ENCODE results near the gene HSD17B8.

HSD17B8 gene

GRCh38 chr6:33174784-33175183, 29.7 kb upstream of the HSD17B8 start:
- Histone ChIP-seq H3K4me3 (ENCODE audit: low read length) (no peak overlapping the region), H3K27ac (ENCODE audit: low read depth, low read length) (no peak overlapping the region), H3K4me1 (ENCODE audit: control insufficient read depth, insufficient read depth, low read length) (no peaks in the 10 kb centered on the region), H3K9ac (ENCODE audit: low read length) (no peak overlapping the region), H3K36me3 (ENCODE audit: control insufficient read depth, insufficient read depth, low read length) (no peaks in the 10 kb centered on the region), H3K27me3 (ENCODE audit: control insufficient read depth, insufficient read depth, low read length) (no peaks in the 10 kb centered on the region)

GRCh38 chr6:33175436-33176069, 28.9 kb upstream of the HSD17B8 start:
- Histone ChIP-seq H3K4me3 (ENCODE audit: low read length) (no peak overlapping the region), H3K4me1 (ENCODE audit: control insufficient read depth, insufficient read depth, low read length) (no peaks in the 10 kb centered on the region), H3K36me3 (ENCODE audit: control insufficient read depth, insufficient read depth, low read length) (no peaks in the 10 kb centered on the region), H3K27ac (ENCODE audit: low read depth, low read length) (no peak overlapping the region), H3K9ac (ENCODE audit: low read length) (no peak overlapping the region), H3K27me3 (ENCODE audit: control insufficient read depth, insufficient read depth, low read length) (no peaks in the 10 kb centered on the region)

DNA sequence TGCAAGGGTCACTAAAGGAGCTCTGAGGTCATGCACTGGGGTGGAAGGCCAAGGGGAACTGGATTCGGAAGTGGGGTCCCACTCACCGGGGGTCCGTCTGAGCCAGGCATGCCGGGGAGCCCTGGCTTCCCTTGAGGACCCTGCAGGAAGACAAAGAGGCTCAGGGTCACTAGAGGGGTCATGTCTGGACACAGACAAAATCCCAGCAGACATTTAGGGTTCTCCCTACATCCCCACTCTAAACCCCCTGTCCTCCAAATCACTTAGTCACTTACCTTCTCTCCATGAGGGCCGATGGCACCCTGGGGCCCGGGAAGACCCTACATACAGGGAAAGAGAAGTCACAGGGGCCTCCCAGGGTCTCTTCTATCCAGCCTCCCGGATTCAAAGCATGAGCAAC, 27.5 kb upstream of the HSD17B8 start:
- no peak overlapping the region for H3K4me3 ChIP-seq (ENCODE audit: low read length)
- H3K9ac ChIP-seq (ENCODE audit: low read length): no peak overlapping the region

DNA sequence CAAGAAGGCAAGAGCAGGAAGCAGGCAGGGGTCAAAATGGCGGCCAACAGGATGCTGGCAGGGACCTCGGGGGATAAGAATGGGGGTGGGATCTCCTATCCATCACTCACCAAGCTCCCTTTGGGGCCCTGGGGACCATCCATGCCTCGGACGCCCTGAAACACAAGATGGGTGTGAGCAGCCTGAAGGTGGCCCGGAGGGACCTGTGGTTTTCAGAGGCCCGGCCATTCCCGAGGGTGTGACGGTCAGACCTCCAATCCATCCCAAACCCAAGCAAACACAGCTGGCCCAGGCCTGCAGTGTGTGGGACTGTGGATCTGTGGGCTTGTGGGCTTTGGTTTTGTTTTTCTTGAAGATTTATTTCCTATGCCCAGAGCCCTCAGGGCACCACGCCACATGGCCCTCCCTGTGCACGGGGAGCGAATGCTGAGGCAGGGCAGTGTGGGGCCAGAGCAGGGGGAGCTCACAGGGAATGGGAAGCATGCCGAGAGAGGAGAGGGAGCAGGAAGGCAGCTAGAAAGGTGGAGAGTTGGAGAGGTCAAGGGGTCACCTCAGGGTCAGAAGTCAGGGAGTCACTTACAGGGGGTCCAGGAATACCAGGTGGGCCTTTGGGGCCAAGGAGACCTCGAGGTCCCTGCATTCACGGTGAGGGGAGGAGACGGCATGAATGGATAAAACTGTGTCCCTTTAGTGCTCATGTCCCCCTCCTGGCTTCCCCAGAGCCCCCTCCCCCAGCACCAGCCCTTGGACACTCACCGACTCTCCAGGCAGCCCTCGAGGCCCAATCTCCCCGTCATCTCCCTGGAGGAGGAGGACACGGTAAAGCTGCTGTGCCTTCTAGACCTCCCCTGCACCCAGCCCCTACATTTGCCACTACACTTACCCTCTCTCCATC, 26.7 kb upstream of the HSD17B8 start:
- Histone ChIP-seq H3K9ac (ENCODE audit: low read length) (no peak overlapping the region), H3K27ac (ENCODE audit: low read depth, low read length) (no peak overlapping the region), H3K27me3 (ENCODE audit: control insufficient read depth, insufficient read depth, low read length) (no peaks in the 10 kb centered on the region), H3K4me3 (ENCODE audit: low read length) (no peak overlapping the region), H3K36me3 (ENCODE audit: control insufficient read depth, insufficient read depth, low read length) (no peaks in the 10 kb centered on the region), H3K4me1 (ENCODE audit: control insufficient read depth, insufficient read depth, low read length) (no peaks in the 10 kb centered on the region)

More for the DNA sequence above, 27.5 kb upstream of the HSD17B8 start:
- Histone ChIP-seq H3K4me1 (ENCODE audit: control insufficient read depth, insufficient read depth, low read length) (no peaks in the 10 kb centered on the region), H3K36me3 (ENCODE audit: control insufficient read depth, insufficient read depth, low read length) (no peaks in the 10 kb centered on the region), H3K27ac (ENCODE audit: low read depth, low read length) (no peak overlapping the region), H3K27me3 (ENCODE audit: control insufficient read depth, insufficient read depth, low read length) (no peaks in the 10 kb centered on the region)

DNA sequence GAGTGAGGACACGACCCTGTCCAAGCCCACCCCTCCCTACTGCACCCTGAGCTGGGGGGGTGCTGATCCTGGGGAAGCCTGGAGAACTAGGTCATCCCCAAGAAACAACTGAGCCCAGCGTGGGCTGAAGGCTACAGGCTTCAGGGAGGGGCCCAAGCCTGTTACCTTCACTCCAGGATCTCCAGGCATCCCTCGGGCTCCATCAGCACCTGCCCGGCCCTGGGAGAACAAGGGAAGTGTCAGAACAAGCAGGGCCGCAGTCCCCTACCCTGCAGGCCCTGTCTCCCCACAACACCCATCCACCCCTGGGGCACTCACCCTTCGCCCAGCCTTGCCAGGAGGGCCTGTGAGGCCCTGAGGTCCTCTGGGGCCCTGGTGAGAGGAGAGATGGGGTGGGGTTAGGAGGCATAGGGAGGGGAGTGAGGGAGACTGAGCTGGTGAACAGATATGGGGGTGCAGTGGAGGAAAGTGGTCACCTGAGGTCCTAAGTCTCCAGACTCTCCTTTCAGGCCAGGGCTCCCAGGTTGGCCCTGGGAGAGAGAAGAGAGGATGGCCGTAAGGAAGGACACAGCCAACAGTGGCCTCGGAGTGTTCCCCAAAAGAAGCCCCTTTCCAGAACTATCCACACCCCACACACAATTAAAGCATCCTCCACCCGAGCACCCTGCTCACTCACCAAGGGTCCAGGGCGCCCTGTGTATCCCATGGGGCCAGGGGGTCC, 25.5 kb upstream of the HSD17B8 start:
- no peak overlapping the region for H3K4me3 ChIP-seq (ENCODE audit: low read length)
- H3K27me3 ChIP-seq (ENCODE audit: control insufficient read depth, insufficient read depth, low read length): no peaks in the 10 kb centered on the region
- H3K36me3 ChIP-seq (ENCODE audit: control insufficient read depth, insufficient read depth, low read length): no peaks in the 10 kb centered on the region
- no peaks in the 10 kb centered on the region for H3K4me1 ChIP-seq (ENCODE audit: control insufficient read depth, insufficient read depth, low read length)
- no peak overlapping the region for H3K27ac ChIP-seq (ENCODE audit: low read depth, low read length)
- H3K9ac ChIP-seq (ENCODE audit: low read length): no peak overlapping the region

DNA sequence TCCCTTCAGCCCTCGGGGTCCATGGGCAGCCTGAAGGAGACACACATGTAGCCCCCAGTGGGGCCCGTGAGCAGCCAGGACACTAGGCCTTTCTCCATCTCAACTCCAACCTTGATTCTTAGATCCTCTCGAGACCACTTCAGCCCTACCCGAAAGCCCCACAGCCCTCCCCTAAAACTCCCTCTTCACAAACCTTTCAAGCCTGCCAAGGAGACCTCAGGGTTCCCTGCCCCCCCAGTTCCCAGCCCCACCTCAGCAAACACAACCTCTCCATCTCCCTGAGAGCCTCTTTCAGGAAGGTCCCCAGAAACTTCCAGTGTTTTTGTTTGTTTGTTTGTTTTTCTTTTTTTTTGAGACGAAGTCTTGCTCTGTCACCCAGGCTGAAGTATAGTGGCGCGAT, 23.3 kb upstream of the HSD17B8 start:
- Histone ChIP-seq H3K9ac (ENCODE audit: low read length) (no peak overlapping the region), H3K27ac (ENCODE audit: low read depth, low read length) (no peak overlapping the region), H3K4me3 (ENCODE audit: low read length) (no peak overlapping the region), H3K27me3 (ENCODE audit: control insufficient read depth, insufficient read depth, low read length) (no peaks in the 10 kb centered on the region), H3K4me1 (ENCODE audit: control insufficient read depth, insufficient read depth, low read length) (no peaks in the 10 kb centered on the region), H3K36me3 (ENCODE audit: control insufficient read depth, insufficient read depth, low read length) (no peaks in the 10 kb centered on the region)

GRCh38 chr6:33183071-33183683, 21.3 kb upstream of the HSD17B8 start:
- no peak overlapping the region for H3K9ac ChIP-seq (ENCODE audit: low read length)
- peaks cover 1% of the 10 kb centered on the region for H3K27me3 ChIP-seq (ENCODE audit: control insufficient read depth, insufficient read depth, low read length)
- H3K27ac ChIP-seq (ENCODE audit: low read depth, low read length): no peak overlapping the region
- H3K4me1 ChIP-seq (ENCODE audit: control insufficient read depth, insufficient read depth, low read length): no peaks in the 10 kb centered on the region
- H3K36me3 ChIP-seq (ENCODE audit: control insufficient read depth, insufficient read depth, low read length): no peaks in the 10 kb centered on the region
- H3K4me3 ChIP-seq (ENCODE audit: low read length): no peak overlapping the region

DNA sequence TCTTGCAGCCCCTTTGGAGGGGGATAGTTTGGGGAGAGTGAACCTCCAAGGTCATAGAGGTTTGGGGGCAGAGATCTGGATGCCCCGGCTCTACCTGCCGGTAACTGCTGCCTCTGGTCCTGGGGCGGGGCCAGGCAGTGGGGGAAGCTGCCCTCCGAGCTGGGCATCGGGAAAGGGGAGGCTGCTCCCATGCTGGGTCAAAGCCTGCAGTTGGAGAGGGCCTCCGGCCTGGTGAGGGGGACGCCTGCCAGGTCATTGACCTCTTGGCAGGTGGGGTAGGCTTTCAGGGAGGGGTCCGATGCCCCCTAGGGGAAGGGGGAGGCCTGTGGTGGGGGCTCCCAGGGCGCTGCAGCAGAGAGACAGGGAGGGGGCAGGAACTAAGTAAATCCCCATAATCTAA, 19.3 kb upstream of the HSD17B8 start:
- no peaks in the 10 kb centered on the region for H3K36me3 ChIP-seq (ENCODE audit: control insufficient read depth, insufficient read depth, low read length)
- no peaks in the 10 kb centered on the region for H3K4me1 ChIP-seq (ENCODE audit: control insufficient read depth, insufficient read depth, low read length)
- H3K4me3 ChIP-seq (ENCODE audit: low read length): no peak overlapping the region
- H3K27me3 ChIP-seq (ENCODE audit: control insufficient read depth, insufficient read depth, low read length): peaks cover 3% of the 10 kb centered on the region
- no peak overlapping the region for H3K9ac ChIP-seq (ENCODE audit: low read length)
- H3K27ac ChIP-seq (ENCODE audit: low read depth, low read length): no peak overlapping the region

- Histone ChIP-seq H3K36me3 (ENCODE audit: control insufficient read depth, insufficient read depth, low read length) (no peaks in the 10 kb centered on the region), H3K27ac (ENCODE audit: low read depth, low read length) (no peak overlapping the region), H3K9ac (ENCODE audit: low read length) (no peak overlapping the region), H3K4me3 (ENCODE audit: low read length) (no peak overlapping the region), H3K27me3 (ENCODE audit: control insufficient read depth, insufficient read depth, low read length) (peaks cover 3% of the 10 kb centered on the region), H3K4me1 (ENCODE audit: control insufficient read depth, insufficient read depth, low read length) (no peaks in the 10 kb centered on the region)
Measured at GRCh38 chr6:33185654-33186187, 18.7 kb upstream of the HSD17B8 start.

DNA sequence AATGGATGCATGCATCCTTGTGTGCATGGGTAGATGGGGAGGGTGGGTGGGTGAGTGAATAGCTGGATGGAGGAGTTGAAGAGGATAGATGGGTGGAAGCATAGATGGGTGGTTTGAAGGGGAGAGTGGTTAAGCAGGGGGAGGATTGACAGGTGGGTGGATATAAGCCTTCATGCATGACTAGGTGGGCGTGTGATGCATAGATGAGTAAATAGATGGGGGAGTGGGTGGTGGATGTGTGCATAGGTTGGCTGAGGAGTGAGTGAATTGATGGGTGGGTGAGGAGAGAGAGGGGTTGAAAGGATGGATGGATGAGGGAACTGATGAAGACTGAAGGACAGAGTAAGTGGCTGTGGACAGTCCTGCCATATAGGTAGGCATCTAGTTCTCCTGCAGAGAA, 16.6 kb upstream of the HSD17B8 start:
- Histone ChIP-seq H3K27me3 (ENCODE audit: control insufficient read depth, insufficient read depth, low read length) (peaks cover 17% of the 10 kb centered on the region), H3K4me3 (ENCODE audit: low read length) (no peak overlapping the region), H3K36me3 (ENCODE audit: control insufficient read depth, insufficient read depth, low read length) (no peaks in the 10 kb centered on the region), H3K4me1 (ENCODE audit: control insufficient read depth, insufficient read depth, low read length) (no peaks in the 10 kb centered on the region), H3K27ac (ENCODE audit: low read depth, low read length) (no peak overlapping the region), H3K9ac (ENCODE audit: low read length) (no peak overlapping the region)

DNA sequence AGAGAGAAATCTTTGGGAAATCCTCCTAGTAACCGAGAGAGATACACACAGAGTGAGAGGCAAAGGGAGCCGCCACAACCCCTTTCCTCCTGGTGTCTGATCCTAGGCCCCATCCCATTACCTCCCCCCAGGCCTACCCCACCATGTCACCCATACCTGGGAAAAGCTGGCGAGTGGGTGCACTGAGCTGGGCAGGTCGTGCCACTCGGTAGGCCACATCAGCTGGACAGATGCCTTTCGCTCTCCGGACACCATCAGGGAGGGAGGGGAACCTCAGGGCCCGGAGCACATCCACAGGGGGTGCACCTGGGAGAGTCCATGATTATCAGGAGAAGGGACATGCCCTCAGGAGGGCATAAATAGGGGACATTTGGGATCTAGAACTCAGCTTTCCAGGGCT, 15.3 kb upstream of the HSD17B8 start:
- Histone ChIP-seq H3K9ac (ENCODE audit: low read length) (no peak overlapping the region), H3K27me3 (ENCODE audit: control insufficient read depth, insufficient read depth, low read length) (peaks cover 17% of the 10 kb centered on the region), H3K4me3 (ENCODE audit: low read length) (no peak overlapping the region), H3K27ac (ENCODE audit: low read depth, low read length) (no peak overlapping the region), H3K4me1 (ENCODE audit: control insufficient read depth, insufficient read depth, low read length) (no peaks in the 10 kb centered on the region), H3K36me3 (ENCODE audit: control insufficient read depth, insufficient read depth, low read length) (peaks cover 2% of the 10 kb centered on the region)

All from rectal smooth muscle tissue (tissue), 1 donor.